Glutamatergic neuron (in vitro differentiated cells): ENCODE data around the gene DYNLRB2. TPM values are rescaled to one million over a fixed set of nuclear protein-coding genes. Genes with fewer than 3 reads are reported as not detected.

Source experiments
- DNase-seq: peaks from one replicate; pipeline ENCODE4 v3.0.0; 2022
- H3K27ac Mint-ChIP-seq: one replicate; pipeline ENCODE4 v1.8.0; 2020; ENCODE audit warnings: mild to moderate bottlenecking, mixed read lengths, inconsistent platforms; ENCODE audit not compliant: unreplicated experiment
- H3K27me3 Mint-ChIP-seq: one replicate; pipeline ENCODE4 v1.8.0; 2020; ENCODE audit warnings: mild to moderate bottlenecking, moderate library complexity, mixed read lengths, inconsistent platforms; ENCODE audit not compliant: unreplicated experiment
- H3K36me3 Mint-ChIP-seq: one replicate; pipeline ENCODE4 v1.8.0; 2020; ENCODE audit warnings: mild to moderate bottlenecking, mixed read lengths, inconsistent platforms; ENCODE audit not compliant: unreplicated experiment
- H3K4me1 Mint-ChIP-seq: one replicate; pipeline ENCODE4 v1.8.0; 2020; ENCODE audit warnings: mild to moderate bottlenecking, low read depth, mixed read lengths, inconsistent platforms; ENCODE audit not compliant: unreplicated experiment
- H3K4me3 Mint-ChIP-seq: one replicate; pipeline ENCODE4 v1.8.0; 2020; ENCODE audit warnings: mild to moderate bottlenecking, mixed read lengths, inconsistent platforms; ENCODE audit not compliant: unreplicated experiment
- H3K9me3 Mint-ChIP-seq: one replicate; pipeline ENCODE4 v1.8.0; 2020; ENCODE audit warnings: mild to moderate bottlenecking, moderate library complexity, mixed read lengths, inconsistent platforms; ENCODE audit not compliant: unreplicated experiment
- total RNA-seq: library from RNA; stranded (reverse); fragmentation: NEBNext Ultra II Directional; extraction: Animal tissue kit (Norgen Biotek cat#: 25700); gene quantifications from one replicate; pipeline ENCODE4 v1.2.1, GENCODE V29; 2021; ENCODE audit not compliant: unreplicated experiment
- TF ChIP-seq, protein P1 (sequence below): fragments of 200-600 bp; sonication (generic); IDR thresholded peaks from one replicate; pipeline ENCODE4 v1.5.0; 2021; ENCODE audit not compliant: partially characterized antibody, unreplicated experiment

DYNLRB2 gene
- total RNA-seq, 1 donor from 2014 or later, result not detected

DNA sequence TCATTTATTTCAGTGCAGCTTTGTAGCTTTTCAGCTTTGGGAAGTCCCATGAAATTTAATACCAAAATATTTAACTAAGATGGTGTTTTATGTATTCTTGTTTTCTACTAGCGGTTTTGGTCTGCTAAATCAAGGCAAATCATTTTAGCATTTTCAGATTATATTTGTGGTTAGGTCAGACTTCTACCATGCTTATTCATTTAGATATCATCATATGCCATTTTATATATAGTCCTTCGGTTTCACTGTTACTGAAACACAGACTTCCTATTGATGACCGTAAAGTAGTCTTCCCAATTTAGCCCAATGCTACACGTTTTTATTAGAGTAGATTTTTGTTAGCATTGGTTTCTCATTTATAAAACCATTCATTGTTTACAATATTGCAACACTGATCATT is 5.5 kb downstream of the DYNLRB2 start:
- H3K4me1 Mint-ChIP-seq, result no peaks in the 10 kb centered on the region
- DNase-seq, result no peak
- peaks cover under 1% of the 10 kb centered on the region for H3K9me3 Mint-ChIP-seq
- TF ChIP-seq, protein P1, sequence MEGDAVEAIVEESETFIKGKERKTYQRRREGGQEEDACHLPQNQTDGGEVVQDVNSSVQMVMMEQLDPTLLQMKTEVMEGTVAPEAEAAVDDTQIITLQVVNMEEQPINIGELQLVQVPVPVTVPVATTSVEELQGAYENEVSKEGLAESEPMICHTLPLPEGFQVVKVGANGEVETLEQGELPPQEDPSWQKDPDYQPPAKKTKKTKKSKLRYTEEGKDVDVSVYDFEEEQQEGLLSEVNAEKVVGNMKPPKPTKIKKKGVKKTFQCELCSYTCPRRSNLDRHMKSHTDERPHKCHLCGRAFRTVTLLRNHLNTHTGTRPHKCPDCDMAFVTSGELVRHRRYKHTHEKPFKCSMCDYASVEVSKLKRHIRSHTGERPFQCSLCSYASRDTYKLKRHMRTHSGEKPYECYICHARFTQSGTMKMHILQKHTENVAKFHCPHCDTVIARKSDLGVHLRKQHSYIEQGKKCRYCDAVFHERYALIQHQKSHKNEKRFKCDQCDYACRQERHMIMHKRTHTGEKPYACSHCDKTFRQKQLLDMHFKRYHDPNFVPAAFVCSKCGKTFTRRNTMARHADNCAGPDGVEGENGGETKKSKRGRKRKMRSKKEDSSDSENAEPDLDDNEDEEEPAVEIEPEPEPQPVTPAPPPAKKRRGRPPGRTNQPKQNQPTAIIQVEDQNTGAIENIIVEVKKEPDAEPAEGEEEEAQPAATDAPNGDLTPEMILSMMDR, result no peak
- no peak overlapping the region for H3K27ac Mint-ChIP-seq
- H3K27me3 Mint-ChIP-seq, result no peaks in the 10 kb centered on the region
- no peaks in the 10 kb centered on the region for H3K36me3 Mint-ChIP-seq
- H3K4me3 Mint-ChIP-seq, result no peak overlapping the region

DNA sequence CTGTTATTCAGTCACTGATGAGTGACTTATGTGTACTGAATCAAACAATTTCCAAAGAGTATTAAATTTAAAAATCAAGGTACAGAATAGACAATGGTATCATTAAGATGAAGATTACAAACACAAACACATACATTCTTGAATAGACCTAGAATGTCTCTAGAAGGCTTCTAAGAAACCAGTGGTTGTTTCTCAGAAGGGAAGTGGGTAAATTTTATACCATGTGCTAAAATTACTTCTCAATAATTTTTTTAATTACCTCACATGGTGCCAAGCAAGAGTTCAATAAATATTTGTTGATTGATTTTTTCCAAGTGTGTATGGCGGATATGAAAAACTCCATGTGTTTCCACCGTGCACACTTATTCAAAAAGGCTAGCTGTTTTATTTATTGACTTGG is 6.4 kb downstream of the DYNLRB2 start:
- no peak for DNase-seq
- H3K36me3 Mint-ChIP-seq, result no peaks in the 10 kb centered on the region
- H3K9me3 Mint-ChIP-seq, result no peaks in the 10 kb centered on the region
- H3K4me3 Mint-ChIP-seq, result no peak overlapping the region
- no peak overlapping the region for H3K27ac Mint-ChIP-seq
- peaks cover 2% of the 10 kb centered on the region for H3K27me3 Mint-ChIP-seq
- H3K4me1 Mint-ChIP-seq, result peaks cover 3% of the 10 kb centered on the region
- TF ChIP-seq, protein P1, result no peak

DNA sequence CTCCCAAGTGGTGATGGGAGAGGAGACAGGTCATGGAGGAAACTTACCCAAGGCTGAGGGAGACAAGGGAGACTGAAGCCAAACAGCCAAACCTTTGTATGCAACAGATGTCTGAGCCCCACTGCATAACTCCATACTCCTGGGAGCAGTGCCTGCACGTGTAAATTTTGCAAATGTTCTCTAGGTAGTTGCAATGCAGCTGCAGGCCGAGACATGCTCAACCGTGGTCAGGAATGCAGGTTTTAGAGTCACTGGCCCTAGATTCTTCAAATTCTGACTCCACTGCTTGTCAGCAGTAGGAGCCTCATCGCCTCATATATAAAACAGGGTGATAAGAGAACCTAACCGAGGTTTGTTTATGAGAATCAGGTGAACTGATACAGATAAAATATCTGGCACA is 11.5 kb downstream of the DYNLRB2 start:
- Mint-ChIP-seq H3K9me3 (no peaks in the 10 kb centered on the region), H3K4me1 (peaks cover 3% of the 10 kb centered on the region), H3K27ac (no peak overlapping the region), H3K27me3 (peaks cover 2% of the 10 kb centered on the region), H3K36me3 (no peaks in the 10 kb centered on the region), H3K4me3 (no peak overlapping the region)
- DNase-seq, result no peak
- TF ChIP-seq, protein P1, result no peak

DNA sequence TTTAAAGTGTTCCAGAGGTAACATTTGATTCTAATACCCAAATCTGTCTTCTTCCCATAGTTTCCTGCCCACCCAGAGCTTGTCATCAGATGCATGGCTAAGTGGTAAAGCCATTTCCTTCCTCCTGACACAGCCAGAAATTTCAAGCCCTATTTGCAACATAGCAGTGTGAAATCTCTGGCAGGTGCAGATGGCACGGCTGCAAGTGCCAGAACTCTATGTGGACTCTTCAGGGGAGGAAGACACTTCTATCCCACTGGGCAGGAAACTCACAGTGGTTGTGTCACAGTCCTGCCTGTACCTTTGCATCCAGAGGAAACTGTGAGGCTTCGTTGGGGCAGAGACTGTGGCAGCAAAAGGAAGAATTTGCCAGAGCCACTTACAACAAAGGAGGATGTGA is 13.2 kb downstream of the DYNLRB2 start:
- H3K9me3 Mint-ChIP-seq, result no peaks in the 10 kb centered on the region
- H3K4me1 Mint-ChIP-seq, result peaks cover 3% of the 10 kb centered on the region
- no peak for DNase-seq
- TF ChIP-seq, protein P1, result no peak
- H3K4me3 Mint-ChIP-seq, result no peak overlapping the region
- H3K27me3 Mint-ChIP-seq, result peaks cover 2% of the 10 kb centered on the region
- no peaks in the 10 kb centered on the region for H3K36me3 Mint-ChIP-seq
- no peak overlapping the region for H3K27ac Mint-ChIP-seq

DNA sequence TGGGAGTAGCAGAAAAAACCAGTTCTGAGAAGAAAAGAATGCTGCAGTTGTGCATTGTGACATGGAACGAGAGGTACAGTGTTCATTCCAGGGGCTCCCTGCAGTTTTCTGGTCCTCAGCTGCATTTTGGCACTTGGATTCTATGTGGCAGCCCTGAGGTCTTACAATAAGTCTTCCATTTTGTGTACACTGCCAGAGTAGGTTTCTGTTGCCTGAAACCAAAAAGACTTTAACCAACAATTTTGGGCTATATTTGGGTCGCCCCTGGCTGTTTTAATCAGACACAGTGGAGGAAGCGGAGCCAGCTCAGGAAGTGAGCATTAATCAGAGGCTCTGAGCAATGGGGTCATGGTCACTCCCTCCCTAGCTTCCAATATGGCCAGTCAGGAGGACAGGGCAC is 15.7 kb downstream of the DYNLRB2 start:
- H3K4me3 Mint-ChIP-seq, result no peak overlapping the region
- H3K4me1 Mint-ChIP-seq, result peaks cover 3% of the 10 kb centered on the region
- no peak for DNase-seq
- no peaks in the 10 kb centered on the region for H3K36me3 Mint-ChIP-seq
- peaks cover 4% of the 10 kb centered on the region for H3K27me3 Mint-ChIP-seq
- TF ChIP-seq, protein P1, result no peak
- no peak overlapping the region for H3K27ac Mint-ChIP-seq
- H3K9me3 Mint-ChIP-seq, result no peaks in the 10 kb centered on the region
